HG03571 (cell line): ENCODE results near the gene POU2AF2.
A peak's percentile ranks its signal among the peaks of the same experiment; 100 is the strongest.
"Not testable (repeated sequence)": the region's sequence is repeated elsewhere in the genome, so short reads cannot be mapped to it uniquely, and the experiment has no call there.

ENCODE experiments used
- ATAC-seq: cut with Tn5 transposase; IDR thresholded peaks from one replicate; pipeline ENCODE4 v1.9.1; 2021; ENCODE audit not compliant: unreplicated experiment

Gene POU2AF2

DNA sequence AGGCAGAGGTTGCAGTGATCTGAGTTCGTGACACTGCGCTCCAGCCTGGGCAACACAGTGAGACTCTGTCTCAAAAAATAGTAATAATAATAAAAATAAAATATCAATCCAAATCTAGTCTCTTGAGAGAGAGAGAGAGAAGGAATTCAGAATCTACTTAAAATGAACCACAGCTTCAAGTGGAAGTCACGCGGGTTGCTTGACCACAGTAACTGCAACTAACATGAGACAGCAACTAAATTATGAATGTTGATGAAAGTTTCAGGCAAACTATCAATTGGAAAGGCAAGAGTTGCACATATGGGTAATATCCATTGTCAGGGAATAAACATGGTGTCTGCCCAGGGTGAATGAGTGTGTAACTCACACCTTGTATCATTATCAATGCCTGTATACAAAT, 12.5 kb downstream of the POU2AF2 start:
- no peak for ATAC-seq

DNA sequence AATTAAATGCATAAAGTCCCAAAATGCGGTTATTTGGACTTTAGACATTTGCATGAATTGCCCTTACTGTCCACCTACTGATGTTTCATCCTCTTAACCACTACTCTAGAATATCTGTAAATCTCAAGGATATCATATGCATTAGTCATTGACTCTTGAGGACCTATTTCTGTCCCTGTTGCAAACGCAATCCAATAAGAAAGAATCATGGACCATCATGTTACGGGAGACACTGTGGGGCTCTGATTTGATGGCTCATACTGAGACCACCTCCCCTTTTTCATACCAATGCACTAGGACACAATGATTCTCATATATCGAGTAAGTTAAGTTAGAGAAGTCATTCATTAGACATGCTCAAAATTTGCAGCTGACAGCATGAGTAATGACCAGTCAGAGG, 14.4 kb downstream of the POU2AF2 start:
- ATAC-seq = no peak

DNA sequence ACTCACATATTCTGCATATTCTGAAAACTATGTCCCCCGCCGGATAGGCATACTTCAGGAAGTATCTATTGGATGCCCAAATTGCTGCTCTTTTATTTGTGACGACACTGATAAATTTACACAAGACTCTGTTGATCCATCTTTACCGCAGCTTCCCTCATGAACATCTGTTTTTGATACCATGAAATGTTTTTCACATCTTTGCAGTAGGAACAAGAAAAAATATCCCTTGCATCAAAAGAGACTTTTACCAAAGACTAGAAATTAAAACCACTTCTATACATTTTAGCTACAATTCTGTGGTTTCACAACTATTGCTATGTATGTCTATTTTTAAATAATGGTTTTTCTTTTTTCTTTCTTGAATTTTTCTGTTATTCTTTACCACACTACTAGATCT, 15.3 kb downstream of the POU2AF2 start:
- ATAC-seq = no peak

DNA sequence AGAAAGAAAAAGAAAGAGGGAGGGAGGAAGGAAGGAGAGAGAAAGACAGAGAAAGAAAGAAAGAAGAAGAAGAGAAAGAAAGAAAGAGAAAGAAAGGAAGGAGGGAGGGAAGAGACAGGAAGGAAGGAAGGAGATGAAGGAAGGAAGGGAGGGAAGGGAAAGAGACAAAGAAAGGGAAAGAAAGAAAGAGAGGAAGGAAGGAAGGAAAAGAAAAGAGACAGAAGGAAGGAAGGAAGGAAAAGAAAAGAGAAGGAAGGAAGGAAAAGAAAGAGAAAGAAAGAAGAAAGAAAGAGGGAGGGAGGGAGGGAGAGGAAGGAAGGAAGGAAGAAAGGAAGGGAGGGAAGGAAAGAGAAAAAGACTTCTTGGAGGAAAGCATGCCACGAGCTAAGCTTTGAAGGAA, 19.1 kb downstream of the POU2AF2 start:
- ATAC-seq = no peak

GRCh38 chr11:111265421-111265820, 19.9 kb downstream of the POU2AF2 start:
- no peak for ATAC-seq

- not testable (repeated sequence) for ATAC-seq
Measured at GRCh38 chr11:111268303-111268702, 22.8 kb downstream of the POU2AF2 start.

GRCh38 chr11:111269146-111269868, 23.8 kb downstream of the POU2AF2 start:
- no peak for ATAC-seq

DNA sequence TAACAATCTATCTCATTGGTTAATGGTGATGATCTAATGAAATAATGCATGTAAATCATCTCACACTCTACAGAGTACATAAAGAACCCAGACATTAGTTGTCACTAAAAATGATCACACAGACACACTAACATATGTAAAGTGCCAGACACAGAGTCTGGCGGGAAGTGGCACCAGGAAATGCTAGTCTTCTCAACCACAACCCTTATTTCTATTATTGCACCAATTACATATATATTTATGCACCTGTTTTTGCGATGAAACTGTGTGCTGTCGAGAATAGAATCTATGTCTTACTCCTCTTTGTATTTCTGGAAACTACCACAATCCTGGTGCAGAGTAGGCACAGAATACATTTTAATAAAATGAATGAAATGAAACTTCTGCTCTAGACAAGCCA, 26.9 kb downstream of the POU2AF2 start:
- no peak for ATAC-seq

DNA sequence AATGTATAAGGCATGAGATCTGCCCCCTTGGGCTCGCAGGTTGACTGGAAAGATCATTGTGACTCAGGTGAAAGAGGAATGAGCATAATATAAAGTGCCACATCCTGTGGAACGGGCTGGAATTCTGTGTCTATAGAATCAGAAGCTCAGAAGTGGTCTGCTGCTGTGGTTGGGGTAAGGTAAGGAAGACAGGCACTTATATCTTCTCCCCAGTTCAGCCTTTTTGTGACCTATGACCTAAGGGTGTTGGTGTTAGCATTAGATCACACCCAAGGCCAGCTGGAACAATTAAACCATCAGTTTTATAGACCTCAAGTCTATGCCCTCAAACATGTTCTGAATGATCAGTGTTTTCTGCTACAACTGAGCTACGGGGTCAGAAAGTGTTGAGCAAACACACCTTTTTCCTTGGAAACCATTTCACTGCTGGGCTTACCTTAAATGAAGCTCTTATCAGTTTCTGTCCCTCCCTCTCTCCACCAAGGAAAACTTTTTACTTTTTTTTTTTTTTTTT, 37.1 kb downstream of the POU2AF2 start:
- ATAC-seq = no peak

- ATAC-seq = no peak
Measured at GRCh38 chr11:111283945-111284481, 38.5 kb downstream of the POU2AF2 start.

- no peak for ATAC-seq
Measured at GRCh38 chr11:111285189-111286091, 39.9 kb downstream of the POU2AF2 start.

DNA sequence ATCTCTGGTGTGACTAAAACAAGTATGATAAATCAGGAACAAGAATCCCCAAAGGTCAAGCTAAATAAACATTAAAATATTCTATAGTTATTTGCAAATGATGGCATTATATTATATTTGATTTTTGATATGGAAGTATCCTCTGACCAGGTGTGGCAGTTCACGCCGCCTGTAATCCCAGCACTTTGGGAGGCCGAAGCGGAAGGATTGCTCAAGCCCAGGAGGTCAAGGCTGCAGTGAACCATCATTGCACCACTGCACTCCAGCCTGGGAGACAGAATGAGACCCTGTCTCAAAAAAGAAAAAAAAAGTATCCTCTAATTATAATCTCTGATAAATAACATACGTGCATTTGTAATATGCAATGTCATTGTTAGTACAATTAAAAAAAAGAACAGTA, 46.2 kb downstream of the POU2AF2 start:
- ATAC-seq = no peak

DNA sequence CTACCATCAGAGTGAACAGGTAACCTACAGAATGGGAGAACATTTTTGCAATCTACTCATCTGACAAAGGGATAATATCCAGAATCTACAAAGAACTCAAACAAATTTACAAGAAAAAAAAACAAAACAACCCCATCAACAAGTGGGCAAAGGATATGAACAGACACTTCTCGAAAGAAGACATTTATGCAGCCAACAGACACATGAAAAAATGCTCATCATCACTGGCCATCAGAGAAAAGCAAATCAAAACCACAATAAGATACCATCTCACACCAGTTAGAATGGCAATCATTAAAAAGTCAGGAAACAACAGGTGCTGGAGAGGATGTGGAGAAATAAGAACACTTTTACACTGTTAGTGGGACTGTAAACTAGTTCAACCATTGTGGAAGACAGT, 46.9 kb downstream of the POU2AF2 start:
- ATAC-seq = not testable (repeated sequence)

GRCh38 chr11:111296196-111296595, 50.7 kb downstream of the POU2AF2 start:
- no peak for ATAC-seq

DNA sequence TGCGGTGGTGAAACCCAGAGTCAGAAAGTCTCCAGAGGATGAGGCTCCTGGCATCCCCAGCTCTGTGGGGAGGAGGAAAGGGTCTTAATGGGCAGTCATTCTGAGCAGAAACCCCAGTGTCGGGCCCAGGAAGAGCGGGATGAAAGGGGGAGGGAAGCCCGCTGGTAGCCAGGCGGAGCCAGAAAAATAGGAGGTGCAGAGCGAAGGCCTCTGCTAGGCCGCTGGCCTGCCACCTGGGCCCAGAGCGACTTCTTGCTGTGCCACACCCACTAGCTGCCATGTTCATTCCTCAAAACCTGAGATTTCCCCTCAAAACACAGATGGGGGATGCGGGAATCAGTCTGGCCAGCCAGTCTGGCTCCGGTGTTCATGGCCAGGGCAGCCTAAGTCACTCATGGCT, 52.2 kb downstream of the POU2AF2 start:
- ATAC-seq = no peak

DNA sequence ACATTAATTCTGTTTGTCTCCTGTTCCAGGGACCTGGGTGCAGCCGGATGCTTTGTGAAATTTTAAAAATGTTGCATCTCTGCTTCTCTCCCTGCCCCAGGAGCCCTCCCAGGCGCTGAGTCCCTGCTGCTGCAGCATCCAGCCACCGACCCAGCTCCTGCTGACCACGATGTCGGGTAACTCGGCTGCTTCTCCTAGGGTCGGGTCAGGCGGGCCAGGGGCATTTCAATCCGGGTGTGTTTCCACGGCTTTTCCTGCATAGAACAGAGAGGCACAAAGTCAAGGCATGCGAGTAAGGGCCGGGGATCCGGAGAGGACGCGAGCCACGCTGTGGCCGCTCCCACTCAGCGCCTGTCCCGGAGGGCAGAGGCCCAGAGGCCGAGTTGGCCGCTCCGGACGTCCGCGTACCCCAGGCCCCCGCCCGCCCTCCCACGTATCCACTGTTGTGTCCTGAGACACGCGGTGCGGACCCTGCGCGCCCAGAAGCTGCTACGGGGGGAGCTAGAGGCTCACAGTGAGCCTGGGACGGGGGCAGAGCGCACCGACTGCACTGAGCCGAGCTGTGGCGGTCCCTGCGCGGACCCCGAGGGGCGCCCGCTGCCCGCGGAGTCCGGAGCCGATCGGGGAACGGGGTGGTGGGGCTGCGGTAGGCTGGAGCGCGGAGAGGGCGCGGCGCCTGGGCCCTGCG, 53.0 kb downstream of the POU2AF2 start, which contains the start of gene POU2AF3:
Gene POU2AF3, plus strand, starts transcription at position 134 of the 688 bp plus-strand sequence. Its CDS starts 36 bp downstream, at position 170.
- ATAC-seq = peak; percentile 20

- peak; percentile 70 for ATAC-seq
Measured at GRCh38 chr11:111299101-111300026, 53.8 kb downstream of the POU2AF2 start.

DNA sequence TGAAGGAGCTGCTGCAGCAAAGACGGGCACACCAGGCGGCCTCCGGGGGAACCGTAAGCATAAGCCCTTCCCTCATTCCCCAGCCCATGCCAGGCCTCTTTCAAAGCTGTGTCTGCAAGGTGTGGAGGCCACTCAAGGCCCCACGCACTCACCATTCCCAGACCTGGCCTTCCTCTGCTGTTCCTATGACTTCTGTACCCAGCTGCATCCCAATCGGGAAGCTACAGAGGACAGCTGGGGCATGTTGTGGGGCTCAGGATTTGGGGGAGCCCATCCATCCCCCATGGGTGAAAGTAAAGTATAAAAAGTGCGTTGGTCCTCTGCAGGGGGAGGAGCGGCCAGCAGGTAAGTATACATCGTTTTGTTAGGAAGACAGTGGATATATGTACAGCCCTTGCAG, 55.0 kb downstream of the POU2AF2 start:
- no peak for ATAC-seq

DNA sequence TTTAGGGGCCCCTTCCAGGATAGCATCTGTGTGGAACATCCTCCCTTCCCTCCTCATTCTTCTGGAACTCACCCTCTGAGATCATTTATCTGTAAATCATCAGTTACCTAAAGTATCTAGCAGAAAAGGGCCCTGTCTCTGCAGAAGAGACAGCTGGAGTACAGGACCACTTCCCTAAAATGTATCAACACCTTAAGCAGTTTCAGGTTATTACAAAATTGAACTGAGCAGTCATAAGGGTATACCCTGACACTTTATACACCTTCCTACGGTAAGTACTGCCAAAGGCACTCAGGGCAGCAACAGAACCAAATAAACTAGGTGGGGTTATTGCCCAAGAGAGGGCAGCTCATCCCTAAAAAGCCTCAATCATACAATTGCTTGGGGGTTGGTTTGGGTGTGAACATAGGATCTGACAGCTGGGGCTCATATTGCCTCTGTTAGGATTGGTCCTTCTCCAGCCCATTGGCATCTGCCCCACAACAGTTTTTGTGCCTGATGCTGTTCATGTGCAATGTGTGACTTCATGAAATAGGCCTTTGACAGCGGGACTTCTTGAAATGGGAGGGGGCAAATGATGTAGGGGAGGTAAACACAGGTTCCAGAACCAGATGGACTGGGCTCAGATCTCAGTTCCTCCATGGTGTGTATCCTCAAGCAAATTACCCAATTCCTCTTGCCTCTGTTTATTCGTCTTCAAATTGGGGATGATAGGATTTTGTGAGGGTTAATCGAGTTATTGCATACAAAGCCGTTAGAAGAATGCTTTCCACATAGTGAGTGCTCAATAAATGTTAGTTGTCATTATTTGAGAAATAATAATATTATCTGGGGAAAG, 55.7 kb downstream of the POU2AF2 start:
- ATAC-seq = no peak
